H7 (cell line): Measurements from ENCODE around the gene TSPAN3. TPM values are rescaled to one million over a fixed set of nuclear protein-coding genes. Genes with fewer than 3 reads are reported as not detected.

ENCODE experiments used
- DNase-seq: peaks from one replicate; pipeline ENCODE4 v3.0.0; 2012
- H3K27me3 ChIP-seq: 2 replicates; pipeline ENCODE4 v1.6.0; 2011; ENCODE audit warnings: mild to moderate bottlenecking, low read length; ENCODE audit not compliant: control insufficient read depth, insufficient read depth
- H3K36me3 ChIP-seq: replicated peaks from 2 replicates; pipeline ENCODE4 v1.5.1; 2011; ENCODE audit warnings: low read length; ENCODE audit not compliant: control insufficient read depth, insufficient read depth
- H3K4me3 ChIP-seq: 2 replicates; pipeline ENCODE4 v1.5.1; 2011; ENCODE audit warnings: low read depth, mild to moderate bottlenecking, control low read depth, low read length, moderate library complexity; ENCODE audit not compliant: insufficient read depth
- total RNA-seq: library from RNA; depleted of rRNA; stranded (reverse); fragments of >200 nt; shearing (Covaris generic); gene quantifications from 2 replicates; pipeline ENCODE4 v1.2.3, GENCODE V29; 2014

TSPAN3 gene
- total RNA-seq, 1 experiment from 2014 or later: 153 TPM

DNA sequence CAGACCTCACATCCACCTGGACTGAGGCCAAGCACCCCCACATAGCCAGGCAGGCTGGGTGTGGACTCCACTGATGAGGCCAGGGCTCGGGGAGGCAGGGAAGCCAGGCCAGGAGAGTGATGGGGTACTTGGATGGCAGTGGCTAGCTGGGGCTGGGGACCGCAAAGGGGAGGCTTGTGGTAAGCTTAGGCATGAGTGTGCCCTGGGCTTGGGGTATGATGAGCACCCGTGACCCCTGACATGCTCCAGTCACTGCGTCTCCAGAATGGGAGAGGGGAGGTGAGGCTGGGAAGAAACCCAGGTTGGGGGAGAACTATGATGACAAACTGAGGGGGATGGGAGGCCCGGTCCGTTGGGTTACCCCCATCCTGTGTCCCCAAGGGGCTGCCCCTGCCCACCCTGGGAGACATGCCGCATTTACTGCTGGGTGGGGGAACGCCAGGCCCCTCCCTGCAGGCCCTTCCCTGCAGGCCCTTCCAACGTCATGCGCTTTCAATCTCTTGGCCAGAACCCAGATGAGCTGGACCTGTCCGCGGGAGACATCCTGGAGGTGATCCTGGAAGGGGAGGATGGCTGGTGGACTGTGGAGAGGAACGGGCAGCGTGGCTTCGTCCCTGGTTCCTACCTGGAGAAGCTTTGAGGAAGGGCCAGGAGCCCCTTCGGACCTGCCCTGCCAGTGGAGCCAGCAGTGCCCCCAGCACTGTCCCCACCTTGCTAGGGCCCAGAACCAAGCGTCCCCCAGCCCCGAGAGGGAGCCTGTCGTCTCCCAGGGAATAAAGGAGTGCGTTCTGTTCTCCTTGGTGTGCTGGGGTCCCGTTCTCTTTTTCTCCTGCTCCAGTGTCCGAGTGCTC is 34.1 kb downstream of the TSPAN3 start:
- no peaks in the 10 kb centered on the region for H3K27me3 ChIP-seq

GRCh38 chr15:77035999-77036471 is 34.9 kb downstream of the TSPAN3 start:
- H3K36me3 ChIP-seq: no peaks in the 10 kb centered on the region
- H3K4me3 ChIP-seq: no peak overlapping the region
- no peaks in the 10 kb centered on the region for H3K27me3 ChIP-seq
- DNase-seq: no peak

More for the DNA sequence above, 34.1 kb downstream of the TSPAN3 start:
- Histone ChIP-seq H3K36me3 (no peaks in the 10 kb centered on the region), H3K4me3 (no peak overlapping the region)
- DNase-seq: peak; percentile 36

- H3K27me3 ChIP-seq: no peaks in the 10 kb centered on the region
- H3K36me3 ChIP-seq: no peaks in the 10 kb centered on the region
- H3K4me3 ChIP-seq: no peak overlapping the region
- peak; percentile 33 for DNase-seq
These were observed 35.3 kb downstream of the TSPAN3 start for GRCh38 chr15:77035584-77035983.

GRCh38 chr15:77034695-77035489 is 36.0 kb downstream of the TSPAN3 start:
- Histone ChIP-seq H3K27me3 (no peaks in the 10 kb centered on the region), H3K4me3 (no peak overlapping the region)
- DNase-seq: peak; percentile 89

GRCh38 chr15:77033729-77034671 is 36.9 kb downstream of the TSPAN3 start:
- Histone ChIP-seq H3K27me3 (no peaks in the 10 kb centered on the region), H3K36me3 (no peaks in the 10 kb centered on the region), H3K4me3 (no peak overlapping the region)
- DNase-seq: peak; percentile 52

More at GRCh38 chr15:77034695-77035489, 36.0 kb downstream of the TSPAN3 start:
- no peaks in the 10 kb centered on the region for H3K36me3 ChIP-seq

- Histone ChIP-seq H3K27me3 (no peaks in the 10 kb centered on the region), H3K36me3 (no peaks in the 10 kb centered on the region), H3K4me3 (no peak overlapping the region)
- DNase-seq: no peak
These were observed 37.5 kb downstream of the TSPAN3 start for GRCh38 chr15:77033417-77033728.

DNA sequence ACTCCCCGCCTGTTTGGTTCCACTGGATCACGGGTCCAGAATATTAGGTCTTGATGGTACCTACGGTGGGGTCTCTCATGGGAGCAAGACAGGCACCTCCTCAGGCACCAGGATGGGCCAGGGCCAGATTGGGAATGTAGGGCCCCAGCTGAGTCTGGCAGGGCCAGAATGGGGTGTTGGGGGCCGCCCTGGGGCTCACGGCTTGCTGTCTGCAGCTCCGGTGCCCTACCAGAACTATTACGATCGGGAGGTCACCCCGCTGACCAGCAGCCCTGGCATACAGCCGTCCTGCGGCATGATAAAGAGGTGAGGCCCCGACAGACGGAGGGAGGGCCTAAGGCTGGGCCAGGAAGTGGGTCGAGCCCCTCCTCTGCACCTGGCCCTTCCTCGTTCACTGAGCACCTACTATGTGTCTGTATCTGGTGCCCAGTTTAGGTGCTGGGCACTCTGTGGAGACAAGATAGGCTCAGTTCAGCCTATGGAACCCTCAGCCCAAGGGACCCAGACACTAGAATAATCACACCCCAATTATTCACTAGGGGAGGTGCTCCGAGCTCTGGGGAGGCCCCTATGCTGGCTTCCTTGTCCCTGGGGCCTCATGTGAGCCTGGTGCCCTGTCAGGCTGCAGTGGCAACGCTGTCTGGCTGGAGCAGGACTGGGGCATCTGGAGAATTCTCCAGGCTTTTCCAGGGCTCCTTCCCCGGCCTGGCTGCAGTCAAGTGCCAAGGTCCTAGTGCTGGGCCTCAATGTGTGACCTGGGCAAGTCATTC is 38.1 kb downstream of the TSPAN3 start:
- no peak overlapping the region for H3K4me3 ChIP-seq
- H3K36me3 ChIP-seq: no peaks in the 10 kb centered on the region
- peak; percentile 23 for DNase-seq
- H3K27me3 ChIP-seq: no peaks in the 10 kb centered on the region

GRCh38 chr15:77032052-77032646 is 38.8 kb downstream of the TSPAN3 start:
- H3K4me3 ChIP-seq: no peak overlapping the region
- H3K36me3 ChIP-seq: no peaks in the 10 kb centered on the region
- DNase-seq: peak; percentile 46
- H3K27me3 ChIP-seq: no peaks in the 10 kb centered on the region

DNA sequence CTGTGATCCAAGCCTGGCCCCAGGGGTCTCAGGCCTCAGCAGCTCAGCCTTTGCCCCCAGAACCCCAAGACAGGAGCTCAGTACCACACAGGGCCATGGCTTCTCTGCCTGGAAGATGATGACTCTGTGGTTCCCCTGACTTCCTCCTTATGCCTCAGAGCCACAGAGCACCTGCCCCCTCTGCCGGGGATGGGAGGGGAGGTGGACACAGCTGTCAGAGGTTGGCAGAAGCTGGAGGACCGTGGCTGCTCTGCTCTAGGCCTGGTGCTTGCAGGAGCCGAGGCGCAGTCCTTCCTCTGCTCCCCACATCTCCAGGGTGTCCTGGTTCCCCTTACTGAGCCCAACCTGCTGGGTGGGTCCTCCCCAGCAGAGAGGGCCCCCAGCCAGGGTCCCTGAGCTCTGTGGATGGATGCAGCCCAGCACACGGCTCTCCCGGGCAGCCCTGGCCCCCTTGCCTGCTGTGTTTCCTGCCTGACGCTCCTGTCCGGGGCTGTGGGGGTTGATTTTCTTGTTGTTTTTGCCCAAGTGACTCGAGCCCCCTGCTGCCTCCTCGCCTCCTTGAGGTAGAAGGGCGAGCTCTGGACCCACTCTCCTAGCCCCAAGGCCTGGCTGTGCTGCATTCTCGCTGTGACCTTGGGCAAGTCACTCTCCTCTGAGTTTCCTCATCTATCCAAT is 39.4 kb downstream of the TSPAN3 start:
- Histone ChIP-seq H3K36me3 (no peaks in the 10 kb centered on the region), H3K4me3 (no peak overlapping the region), H3K27me3 (no peaks in the 10 kb centered on the region)
- DNase-seq: peak; percentile 59

DNA sequence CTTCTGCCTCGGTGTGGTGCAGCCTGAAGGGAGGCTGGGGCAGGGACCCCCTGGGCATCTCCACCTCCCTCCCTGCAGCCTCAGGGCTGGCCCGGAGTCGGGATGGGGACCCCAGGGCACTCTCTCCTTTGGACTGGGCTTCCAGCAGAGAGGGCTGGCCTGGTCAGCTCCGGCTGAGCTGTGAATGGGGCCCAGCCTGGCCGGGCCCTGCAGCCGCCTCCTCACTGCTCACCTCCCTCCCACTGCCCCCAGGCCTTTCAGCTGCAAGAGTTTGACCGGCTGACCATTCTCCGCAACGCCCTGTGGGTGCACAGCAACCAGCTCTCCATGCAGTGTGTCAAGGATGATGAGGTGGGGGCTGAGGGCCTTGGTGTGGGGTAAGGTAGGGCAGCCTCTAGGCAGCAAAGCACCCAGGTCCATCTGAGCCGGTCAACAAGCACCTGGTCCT is 40.0 kb downstream of the TSPAN3 start:
- H3K4me3 ChIP-seq: no peak overlapping the region
- no peaks in the 10 kb centered on the region for H3K36me3 ChIP-seq
- peak; percentile 52 for DNase-seq
- H3K27me3 ChIP-seq: no peaks in the 10 kb centered on the region

GRCh38 chr15:77030048-77030927 is 40.6 kb downstream of the TSPAN3 start:
- Histone ChIP-seq H3K36me3 (no peaks in the 10 kb centered on the region), H3K4me3 (no peak overlapping the region), H3K27me3 (no peaks in the 10 kb centered on the region)
- peak; percentile 86 for DNase-seq
